ENCODE results near the gene FREY1. TPM values are rescaled to one million over a fixed set of nuclear protein-coding genes. Genes with fewer than 3 reads are reported as not detected.

The FREY1 gene
- total and polyA plus RNA-seq, 7 donors: 0.14 to 0.56 (median 0.37) TPM; not detected in 4

- WGBS, 3 donors: 27 to 49% (median 33%) methylated on average over 4 of the region's 4 CpGs
- ATAC-seq: peak; percentile 67 to 87 (median 72)
- intact Hi-C loops (cut with DNase I): no loop called here
- Histone ChIP-seq H3K27ac (no peak overlapping the region), H3K9me3 (no peaks in the 10 kb centered on the region), H3K4me1 (peaks cover 5% of the 10 kb centered on the region), H3K36me3 (ENCODE audit: insufficient read depth in 1 of 2, low read depth in 1 of 2) (peaks cover 0 to 54% of the 10 kb centered on the region in 2 donors), H3K4me3 (no peak overlapping the region), H3K27me3 (ENCODE audit: insufficient read depth in 3 of 3, low read length in 2 of 3) (no peaks in the 10 kb centered on the region)
- no peak for DNase-seq
- no peak for TF ChIP-seq CTCF (IDR thresholded peaks at IDR 0.05)
Measured at GRCh38 chr11:45936511-45937054, 29.5 kb upstream of the FREY1 start.

- no peak for ATAC-seq
Measured at GRCh38 chr11:45935349-45936064, 28.4 kb upstream of the FREY1 start.

GRCh38 chr11:45934580-45935318 is 27.7 kb upstream of the FREY1 start:
- intact Hi-C loops (cut with DNase I): no loop called here

More at GRCh38 chr11:45935349-45936064, 28.4 kb upstream of the FREY1 start:
- Histone ChIP-seq H3K4me1 (peaks cover 5% of the 10 kb centered on the region), H3K4me3 (no peak overlapping the region), H3K27ac (no peak overlapping the region), H3K27me3 (ENCODE audit: insufficient read depth in 3 of 3, low read length in 2 of 3) (no peaks in the 10 kb centered on the region), H3K9me3 (no peaks in the 10 kb centered on the region), H3K36me3 (ENCODE audit: insufficient read depth in 1 of 2, low read depth in 1 of 2) (peaks cover 0 to 50% of the 10 kb centered on the region in 2 donors)
- WGBS, 3 donors: 85 to 93% (median 93%) methylated on average over 8 of the region's 8 CpGs
- intact Hi-C loops (cut with DNase I): no loop called here
- no peak for DNase-seq
- no peak for TF ChIP-seq CTCF (IDR thresholded peaks at IDR 0.05)

More at GRCh38 chr11:45934580-45935318, 27.7 kb upstream of the FREY1 start:
- no peak overlapping the region for H3K27ac ChIP-seq
- WGBS, 3 donors: 74 to 83% (median 78%) methylated on average over 12 of the region's 12 CpGs
- TF ChIP-seq CTCF (IDR thresholded peaks at IDR 0.05): no peak
- DNase-seq: no peak
- peaks cover 5% of the 10 kb centered on the region for H3K4me1 ChIP-seq
- no peaks in the 10 kb centered on the region for H3K9me3 ChIP-seq
- no peak overlapping the region for H3K4me3 ChIP-seq
- no peaks in the 10 kb centered on the region for H3K27me3 ChIP-seq (ENCODE audit: insufficient read depth in 3 of 3, low read length in 2 of 3)
- peaks cover 0 to 50% of the 10 kb centered on the region in 2 donors for H3K36me3 ChIP-seq (ENCODE audit: insufficient read depth in 1 of 2, low read depth in 1 of 2)
- ATAC-seq: no peak

Data from psoas muscle (tissue), 8 donors.